Measurements from ENCODE around the gene DUOX1. TPM values are rescaled to one million over a fixed set of nuclear protein-coding genes. Genes with fewer than 3 reads are reported as not detected.
A peak's percentile ranks its signal among the peaks of the same experiment; 100 is the strongest.

The DUOX1 gene
- total RNA-seq, 6 experiments from 2014 or later: 0.06 to 1.4 (median 0.19) TPM; not detected in 3

- intact Hi-C loops (cut with DNase I): loop anchor here in 1 of 2 donors (10.0 kb wide), 1 partner anchor 60 kb away; no protein-coding TSS in a partner anchor
- ATAC-seq (peak; percentile 31 to 47 (median 38)), DNase-seq (peak; percentile 50 to 65 (median 60))
- no peak for TF ChIP-seq POLR2A (IDR thresholded peaks at IDR 0.05)
- peak; percentile 69 to 86 (median 76) for TF ChIP-seq CTCF (IDR thresholded peaks at IDR 0.05)
- H3K27me3 ChIP-seq: no peaks in the 10 kb centered on the region
- H3K4me1 ChIP-seq: peaks cover 0 to 29% (median 5%) of the 10 kb centered on the region in 4 donors
- no peaks in the 10 kb centered on the region for H3K36me3 ChIP-seq
- H3K4me3 ChIP-seq: no peak overlapping the region
- H3K9me3 ChIP-seq: no peaks in the 10 kb centered on the region
- no peak overlapping the region for H3K27ac ChIP-seq
- WGBS (ENCODE audit: insufficient coverage, low coverage, low lambda C conversion rate, missing lambda C conversion rate): 0% methylated on average over 2 of the region's 2 CpGs
These were observed 75.4 kb downstream of the DUOX1 start for GRCh38 chr15:45205192-45205591.

GRCh38 chr15:45212493-45212892, 82.7 kb downstream of the DUOX1 start:
- Histone ChIP-seq H3K27me3 (no peaks in the 10 kb centered on the region), H3K9me3 (no peaks in the 10 kb centered on the region), H3K4me1 (no peaks in the 10 kb centered on the region), H3K4me3 (no peak overlapping the region), H3K27ac (no peak overlapping the region), H3K36me3 (no peaks in the 10 kb centered on the region)
- intact Hi-C loops (cut with DNase I): no loop called here
- TF ChIP-seq CTCF (IDR thresholded peaks at IDR 0.05) (no peak), POLR2A (IDR thresholded peaks at IDR 0.05) (no peak)
- ATAC-seq (no peak), DNase-seq (no peak)
- WGBS (ENCODE audit: insufficient coverage, low coverage, low lambda C conversion rate, missing lambda C conversion rate): 88% methylated on average over 1 of the region's 1 CpG

Other genes starting within 250 kb of the DUOX1 start
- under 1 TPM in 1 of 6 experiments, not detected in 5; 0.32 TPM for gene TERB2, start 173.3 kb upstream of the DUOX1 start, total RNA-seq
- gene SORD, start 106.8 kb upstream of the DUOX1 start, total RNA-seq: 100 to 1,000 TPM in 5 of 6 experiments, 10 to 100 TPM in 1; 87.1 to 380 (median 236) TPM
- gene DUOX2, start 15.8 kb upstream of the DUOX1 start, total RNA-seq: under 1 TPM in 5 of 6 experiments, not detected in 1; 0.02 to 0.93 (median 0.25) TPM
- gene DUOXA2, start 15.7 kb upstream of the DUOX1 start, total RNA-seq: 1 to 10 TPM in 1 of 6 experiments, not detected in 5; 1.4 TPM
- gene DUOXA1, start 115 bp upstream of the DUOX1 start, total RNA-seq: not detected
- 10 to 100 TPM; 12.7 to 23.5 (median 15.1) TPM for gene SHF, start 58.0 kb downstream of the DUOX1 start, total RNA-seq
- gene SLC28A2, start 122.2 kb downstream of the DUOX1 start, total RNA-seq: under 1 TPM in 4 of 6 experiments, not detected in 2; 0.04 to 0.81 (median 0.19) TPM
- gene GATM, start 248.6 kb downstream of the DUOX1 start, total RNA-seq: 1,000 to 10,000 TPM in 1 of 6 experiments, 100 to 1,000 TPM in 5; 404 to 1,363 (median 579) TPM